Measurements from ENCODE around the gene WIZ. TPM values are rescaled to one million over a fixed set of nuclear protein-coding genes. Genes with fewer than 3 reads are reported as not detected.

WIZ gene
- total RNA-seq: 42.7 and 64.1 TPM in 2 replicates

- no peaks in the 10 kb centered on the region for H3K36me3 ChIP-seq (ENCODE audit: control insufficient read depth, insufficient read depth, low read length)
- DNase-seq (ENCODE audit: low read depth): no peak
Observed at GRCh38 chr19:15449620-15450527, at the start of gene WIZ. WIZ (minus strand) TSS chr19:15449956; CDS start chr19:15448307, 1,649 bp downstream.

DNA sequence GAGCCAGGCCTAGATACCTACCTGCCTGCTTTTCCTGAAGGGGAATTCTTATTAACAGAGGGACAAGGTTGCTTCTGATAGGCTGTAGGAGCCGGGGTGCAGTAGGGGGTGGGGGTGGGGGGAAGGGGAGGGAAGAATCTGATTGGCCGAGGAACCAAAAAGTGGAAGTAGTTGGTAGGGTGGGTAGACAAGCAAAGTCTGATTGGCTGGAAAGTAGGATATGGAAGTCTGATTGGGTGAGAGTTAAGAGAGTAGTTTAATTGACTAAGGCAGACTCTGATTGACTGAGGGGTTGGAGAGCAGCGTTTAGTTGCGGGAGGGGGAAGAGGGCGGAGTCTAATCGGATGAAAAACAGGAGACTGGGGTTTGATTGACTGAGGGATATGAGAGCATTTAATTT is 49.2 kb upstream of the WIZ start:
- Histone ChIP-seq H3K27me3 (ENCODE audit: control insufficient read depth, insufficient read depth, low read length) (no peaks in the 10 kb centered on the region), H3K36me3 (ENCODE audit: control insufficient read depth, insufficient read depth, low read length) (no peaks in the 10 kb centered on the region), H3K4me3 (ENCODE audit: low read depth, low read length) (no peak overlapping the region)
- TF ChIP-seq CTCF (IDR thresholded peaks at IDR 0.05; ENCODE audit: insufficient read depth, low read length, poor library complexity, severe bottlenecking): no peak
- DNase-seq (ENCODE audit: low read depth): no peak

More at GRCh38 chr19:15449620-15450527, at the start of gene WIZ:
- H3K27me3 ChIP-seq (ENCODE audit: control insufficient read depth, insufficient read depth, low read length): peaks cover 12% of the 10 kb centered on the region
- peak within 1 kb of the TSS; percentile 73 for H3K4me3 ChIP-seq (ENCODE audit: low read depth, low read length)
- no peak for TF ChIP-seq CTCF (IDR thresholded peaks at IDR 0.05; ENCODE audit: insufficient read depth, low read length, poor library complexity, severe bottlenecking)

DNA sequence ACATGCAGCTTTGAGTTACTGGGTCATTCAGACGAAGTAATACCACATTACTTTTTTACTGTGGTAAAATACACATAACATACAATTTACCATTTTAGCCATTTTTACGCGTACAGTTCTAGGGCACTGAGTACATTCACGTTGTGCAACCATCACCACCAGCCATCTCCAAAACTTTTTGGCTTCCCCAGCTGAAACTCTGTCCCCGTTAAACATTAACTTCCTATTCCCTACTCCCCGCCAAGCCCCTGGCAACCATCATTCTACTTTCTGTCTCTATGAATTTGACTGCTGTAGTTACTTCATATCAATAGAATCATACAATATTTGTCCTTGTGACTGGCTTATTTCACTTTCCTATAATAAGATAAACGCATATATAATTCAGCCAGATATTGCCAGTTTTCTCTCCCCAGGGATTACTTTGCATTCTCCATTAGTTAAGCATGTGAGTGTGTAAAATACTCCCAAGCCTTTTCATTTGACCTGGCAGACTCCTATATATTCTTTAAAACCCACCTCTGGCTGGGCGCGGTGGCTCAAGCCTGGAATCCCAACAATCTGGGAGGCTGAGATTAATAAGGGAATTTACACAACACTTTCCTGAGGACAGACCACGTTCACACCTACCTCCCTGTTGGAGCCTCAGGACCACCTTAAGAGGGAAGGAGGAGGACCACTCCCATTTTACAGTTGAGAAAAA is 48.6 kb upstream of the WIZ start:
- H3K27me3 ChIP-seq (ENCODE audit: control insufficient read depth, insufficient read depth, low read length): no peaks in the 10 kb centered on the region
- H3K36me3 ChIP-seq (ENCODE audit: control insufficient read depth, insufficient read depth, low read length): no peaks in the 10 kb centered on the region
- TF ChIP-seq CTCF (IDR thresholded peaks at IDR 0.05; ENCODE audit: insufficient read depth, low read length, poor library complexity, severe bottlenecking): no peak
- no peak overlapping the region for H3K4me3 ChIP-seq (ENCODE audit: low read depth, low read length)
- no peak for DNase-seq (ENCODE audit: low read depth)

GRCh38 chr19:15495151-15495550 is 45.4 kb upstream of the WIZ start:
- no peak for TF ChIP-seq CTCF (IDR thresholded peaks at IDR 0.05; ENCODE audit: insufficient read depth, low read length, poor library complexity, severe bottlenecking)
- Histone ChIP-seq H3K36me3 (ENCODE audit: control insufficient read depth, insufficient read depth, low read length) (no peaks in the 10 kb centered on the region), H3K27me3 (ENCODE audit: control insufficient read depth, insufficient read depth, low read length) (no peaks in the 10 kb centered on the region), H3K4me3 (ENCODE audit: low read depth, low read length) (no peak overlapping the region)
- DNase-seq (ENCODE audit: low read depth): no peak

GRCh38 chr19:15488489-15489226 is 38.9 kb upstream of the WIZ start:
- no peak for TF ChIP-seq CTCF (IDR thresholded peaks at IDR 0.05; ENCODE audit: insufficient read depth, low read length, poor library complexity, severe bottlenecking)

More at GRCh38 chr19:15488489-15489226, 38.9 kb upstream of the WIZ start:
- no peaks in the 10 kb centered on the region for H3K27me3 ChIP-seq (ENCODE audit: control insufficient read depth, insufficient read depth, low read length)
- DNase-seq (ENCODE audit: low read depth): no peak
- no peaks in the 10 kb centered on the region for H3K36me3 ChIP-seq (ENCODE audit: control insufficient read depth, insufficient read depth, low read length)
- H3K4me3 ChIP-seq (ENCODE audit: low read depth, low read length): no peak overlapping the region
